MM.1S (cell line): ENCODE results near the gene CCDC178.

ENCODE experiments used
- CTCF ChIP-seq: fragments of 300-600 bp; sonication (generic); IDR thresholded peaks from 2 replicates; pipeline ENCODE4 v1.5.1; 2016; ENCODE audit warnings: antibody characterized with exemption, low read length, mixed read lengths
- EZH2 ChIP-seq: fragments of 300-600 bp; sonication (generic); optimal IDR thresholded peaks from 2 replicates; pipeline ENCODE3; 2017; ENCODE audit warnings: low read depth, mild to moderate bottlenecking, antibody characterized with exemption, low read length, mixed read lengths
- EZH2phosphoT487 ChIP-seq: fragments of 300-600 bp; sonication (generic); IDR thresholded peaks from 2 replicates; pipeline ENCODE4 v1.6.1; 2018; ENCODE audit warnings: antibody characterized with exemption, low read length

- TF ChIP-seq CTCF, result no peak
- TF ChIP-seq EZH2, result no peak
- no peak for TF ChIP-seq EZH2phosphoT487
Observed at GRCh38 chr18:33099626-33100025, 340.9 kb downstream of the CCDC178 start.
